NCI-H82 treated with DMSO at 0.1 percent for 48 hours (cell line): ENCODE results near the gene VEGFA.

Source experiments
- DNase-seq: peaks from one replicate; lab custom pipeline; 2025; ENCODE audit not compliant: unreplicated experiment; lab: John Stamatoyannopoulos, UW

Gene VEGFA

DNA sequence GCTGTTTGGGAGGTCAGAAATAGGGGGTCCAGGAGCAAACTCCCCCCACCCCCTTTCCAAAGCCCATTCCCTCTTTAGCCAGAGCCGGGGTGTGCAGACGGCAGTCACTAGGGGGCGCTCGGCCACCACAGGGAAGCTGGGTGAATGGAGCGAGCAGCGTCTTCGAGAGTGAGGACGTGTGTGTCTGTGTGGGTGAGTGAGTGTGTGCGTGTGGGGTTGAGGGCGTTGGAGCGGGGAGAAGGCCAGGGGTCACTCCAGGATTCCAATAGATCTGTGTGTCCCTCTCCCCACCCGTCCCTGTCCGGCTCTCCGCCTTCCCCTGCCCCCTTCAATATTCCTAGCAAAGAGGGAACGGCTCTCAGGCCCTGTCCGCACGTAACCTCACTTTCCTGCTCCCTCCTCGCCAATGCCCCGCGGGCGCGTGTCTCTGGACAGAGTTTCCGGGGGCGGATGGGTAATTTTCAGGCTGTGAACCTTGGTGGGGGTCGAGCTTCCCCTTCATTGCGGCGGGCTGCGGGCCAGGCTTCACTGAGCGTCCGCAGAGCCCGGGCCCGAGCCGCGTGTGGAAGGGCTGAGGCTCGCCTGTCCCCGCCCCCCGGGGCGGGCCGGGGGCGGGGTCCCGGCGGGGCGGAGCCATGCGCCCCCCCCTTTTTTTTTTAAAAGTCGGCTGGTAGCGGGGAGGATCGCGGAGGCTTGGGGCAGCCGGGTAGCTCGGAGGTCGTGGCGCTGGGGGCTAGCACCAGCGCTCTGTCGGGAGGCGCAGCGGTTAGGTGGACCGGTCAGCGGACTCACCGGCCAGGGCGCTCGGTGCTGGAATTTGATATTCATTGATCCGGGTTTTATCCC is at the start of gene VEGFA:
Gene VEGFA (plus strand): TSS at position 686 of the 846 bp plus-strand sequence.
- peak; percentile 87 for DNase-seq

DNA sequence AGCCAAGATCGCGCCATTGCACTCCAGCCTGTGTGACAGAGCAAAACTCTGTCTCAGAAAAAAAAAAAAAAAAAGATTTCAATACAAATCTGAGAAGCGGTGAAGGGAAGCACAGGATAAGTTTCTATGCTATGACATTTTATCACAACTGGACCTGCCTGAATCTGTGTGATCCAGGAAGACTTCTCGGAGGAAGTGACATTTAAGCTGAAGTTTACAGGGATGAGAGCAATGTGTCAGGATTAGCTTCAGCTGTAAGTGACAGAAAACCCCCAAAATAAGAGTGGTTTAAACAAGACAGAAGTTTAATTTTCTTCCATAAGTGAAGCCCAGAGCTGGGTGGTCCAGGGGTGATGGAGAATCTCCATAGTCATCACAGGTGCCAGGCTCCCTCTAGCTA is 49.0 kb upstream of the VEGFA start:
- no peak for DNase-seq

DNA sequence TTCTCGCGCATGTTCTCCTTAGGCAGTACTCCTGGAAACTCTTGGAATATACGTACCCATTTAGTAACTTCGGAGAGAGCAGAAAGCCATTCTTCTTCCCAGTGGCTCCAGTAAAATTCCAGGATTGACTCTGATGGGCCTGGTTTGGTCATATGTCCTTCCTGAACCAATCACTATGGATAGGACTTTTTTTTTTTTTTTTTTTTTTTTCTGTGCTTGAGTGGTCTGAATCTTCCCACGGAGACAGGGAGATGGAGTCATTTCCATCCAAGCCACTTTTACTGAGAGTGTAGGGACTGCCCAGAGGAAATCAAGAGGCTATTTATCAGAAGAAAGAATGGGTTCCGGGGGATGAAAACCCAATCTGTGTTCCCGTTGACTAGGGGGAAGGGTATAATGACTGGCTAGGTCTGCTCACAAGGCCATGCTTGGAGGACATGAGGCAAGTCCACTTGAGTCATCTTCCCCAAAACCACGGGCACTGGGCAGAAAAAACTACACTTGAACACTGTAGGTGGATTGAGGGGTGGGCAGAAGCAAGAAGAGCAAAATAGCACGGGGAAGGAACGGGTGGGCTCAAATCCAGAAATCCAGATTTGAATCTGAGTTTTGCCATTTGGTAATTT is 47.0 kb upstream of the VEGFA start:
- DNase-seq: no peak

DNA sequence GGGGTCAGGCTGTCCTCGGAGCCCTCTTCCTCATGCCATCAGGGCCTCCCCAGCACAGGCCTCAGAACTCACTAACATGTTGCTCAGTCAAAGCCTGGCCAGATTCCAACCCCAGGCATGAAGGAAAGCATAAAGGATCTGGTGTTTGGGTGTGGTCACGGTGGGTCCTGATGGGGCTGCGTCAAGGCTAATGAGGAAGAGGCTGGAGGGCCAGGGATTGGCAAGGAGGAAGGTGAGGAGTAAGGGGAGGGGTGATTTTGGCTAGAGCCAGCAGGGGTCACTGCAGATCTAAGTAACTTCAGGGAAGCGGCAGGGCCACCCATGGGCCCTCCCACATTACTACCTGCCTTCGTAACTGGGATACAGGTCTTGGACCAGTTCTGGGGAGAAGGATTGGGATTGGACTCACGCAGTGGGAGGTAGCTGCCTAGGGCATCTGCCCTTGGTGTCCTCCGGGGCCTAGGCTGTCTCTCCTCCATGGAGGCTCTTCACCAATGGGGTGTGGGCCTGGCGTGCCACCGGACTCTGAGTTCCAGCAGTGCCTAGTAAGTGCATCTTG is 46.2 kb upstream of the VEGFA start:
- DNase-seq: peak; percentile 51

DNA sequence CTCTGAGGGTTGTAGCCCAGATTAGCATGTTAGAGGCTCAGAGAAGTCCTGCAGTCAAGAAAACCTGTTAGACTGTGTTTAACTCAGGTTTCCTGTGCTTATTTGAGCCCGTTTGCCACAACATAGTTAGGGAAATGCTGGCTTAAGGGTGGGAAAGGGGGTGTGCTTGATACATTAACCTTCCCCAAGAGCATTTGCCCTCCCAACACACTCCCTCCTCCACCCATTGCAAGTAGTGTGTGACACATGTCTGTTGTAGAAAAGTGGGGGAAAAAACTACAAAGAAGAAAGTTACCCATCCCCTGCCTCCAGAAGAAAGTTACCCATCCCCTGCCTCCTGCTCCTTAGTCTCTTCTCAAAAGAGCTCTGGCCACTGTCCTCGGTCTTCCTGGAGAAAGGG is 45.7 kb upstream of the VEGFA start:
- no peak for DNase-seq

DNA sequence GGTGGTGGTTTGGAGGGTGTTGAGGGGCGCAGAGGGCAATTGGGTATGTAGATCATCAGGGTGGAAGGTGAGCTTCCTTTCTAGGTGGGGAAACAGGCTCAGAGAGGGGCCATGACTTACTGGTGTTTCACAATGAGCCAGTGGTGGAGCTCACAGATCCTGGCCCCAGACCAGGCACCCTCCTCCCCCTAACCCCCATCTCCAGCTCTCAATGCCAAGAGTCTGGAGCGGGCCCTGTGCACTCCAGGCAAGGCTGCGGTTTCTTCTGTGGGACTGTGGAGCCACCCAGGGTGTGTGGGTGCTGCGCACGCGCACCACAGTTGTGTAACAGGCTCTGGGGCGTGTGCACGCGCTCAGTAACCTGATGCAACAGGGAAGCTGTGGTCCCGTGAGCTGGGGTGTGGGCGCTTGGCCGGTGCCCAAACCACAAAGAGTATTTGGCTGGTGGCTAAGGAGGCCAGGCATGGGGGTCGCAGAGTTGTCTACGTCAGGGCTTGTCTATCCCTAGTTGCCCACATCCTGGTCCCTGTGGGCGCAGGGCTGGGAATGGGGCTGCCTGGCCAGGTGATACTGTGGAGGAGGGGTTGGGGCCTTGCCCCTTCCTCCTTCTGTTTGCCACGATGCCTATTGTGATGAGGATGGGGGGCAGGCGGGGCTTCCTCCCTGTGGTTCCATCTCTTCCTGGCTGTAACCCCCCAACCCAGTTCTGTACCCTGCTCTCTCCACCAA is 44.9 kb upstream of the VEGFA start:
- no peak for DNase-seq

DNA sequence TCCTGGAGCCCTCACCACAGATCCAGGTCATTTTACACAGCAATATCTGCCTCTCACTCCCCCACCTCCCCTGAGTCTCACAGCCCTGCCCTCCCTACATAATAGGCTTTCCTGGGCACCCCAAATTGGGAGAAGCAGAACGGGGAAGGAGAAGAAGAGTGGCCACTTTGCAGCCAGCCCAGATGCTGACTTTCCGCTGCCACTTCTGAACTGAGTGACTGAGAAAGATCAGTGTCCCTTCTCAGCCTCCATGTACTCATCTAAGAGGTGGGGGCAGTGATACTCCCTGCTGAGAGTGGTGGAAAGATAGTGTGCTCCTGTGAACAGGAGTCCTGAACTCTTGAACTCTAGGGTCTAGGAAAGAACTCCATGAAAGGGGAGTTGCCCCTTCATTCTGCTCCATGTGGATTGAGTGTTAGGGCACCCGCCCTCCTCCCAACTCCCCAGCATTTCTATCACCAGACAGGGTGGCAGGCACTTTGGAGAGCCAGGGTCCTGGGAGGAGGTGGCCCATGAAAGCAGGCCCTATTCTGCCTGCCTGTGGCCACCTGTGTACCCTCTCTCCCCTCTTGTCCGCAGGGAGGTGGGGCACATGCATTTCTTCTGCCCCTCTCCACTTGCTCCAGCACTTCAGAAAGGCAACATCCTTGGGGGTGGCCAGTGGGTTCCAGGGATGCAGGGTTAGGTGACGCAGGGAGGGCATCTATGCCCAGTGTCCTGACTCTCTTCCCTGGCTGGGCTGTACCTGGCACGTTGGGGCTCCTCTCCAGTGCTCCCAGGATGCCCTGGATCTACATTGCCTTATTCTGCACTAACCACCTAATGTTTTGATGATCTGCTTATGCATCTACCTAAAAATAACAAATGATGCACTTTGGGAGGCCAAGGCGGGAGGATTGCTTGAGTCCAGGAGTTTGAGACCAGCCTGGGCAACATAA is 44.1 kb upstream of the VEGFA start:
- no peak for DNase-seq

DNA sequence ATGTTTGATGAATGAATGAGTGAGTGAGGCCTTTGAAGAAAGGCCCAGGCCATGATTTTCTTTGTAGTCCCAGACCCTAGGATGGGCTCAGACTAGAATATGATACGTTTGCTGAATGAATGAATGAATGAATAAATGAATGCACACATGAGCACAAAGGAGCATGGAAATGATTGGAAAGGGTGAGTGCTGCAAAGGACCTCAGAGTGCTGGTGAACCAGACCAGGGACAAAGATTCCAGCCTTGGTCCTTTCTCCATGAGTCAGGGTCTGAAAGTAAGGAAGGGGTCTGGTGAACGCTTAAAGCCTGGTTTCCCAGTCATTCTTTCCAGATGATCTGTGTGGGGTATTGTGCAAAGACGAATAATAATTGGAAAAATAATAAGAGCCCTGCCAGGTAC is 42.4 kb upstream of the VEGFA start:
- no peak for DNase-seq

DNA sequence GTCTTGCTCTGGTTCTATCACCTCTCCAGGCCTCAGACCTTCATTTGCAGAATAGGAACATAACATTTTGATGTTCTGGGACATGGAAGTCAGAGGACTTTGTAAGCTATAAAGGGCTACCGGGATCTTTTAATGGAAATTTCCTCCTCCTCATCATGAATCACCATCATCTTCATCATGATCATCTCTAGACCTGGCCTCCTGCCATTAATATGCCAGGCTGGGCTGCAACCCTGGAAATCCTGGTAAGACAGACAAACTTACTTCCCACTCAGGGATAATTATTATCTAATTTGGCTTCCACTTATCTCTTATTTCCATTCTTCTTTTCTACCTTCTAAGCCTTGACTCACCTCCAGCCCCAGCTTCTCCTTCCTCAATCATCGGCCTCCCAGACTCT is 41.4 kb upstream of the VEGFA start:
- DNase-seq: no peak

DNA sequence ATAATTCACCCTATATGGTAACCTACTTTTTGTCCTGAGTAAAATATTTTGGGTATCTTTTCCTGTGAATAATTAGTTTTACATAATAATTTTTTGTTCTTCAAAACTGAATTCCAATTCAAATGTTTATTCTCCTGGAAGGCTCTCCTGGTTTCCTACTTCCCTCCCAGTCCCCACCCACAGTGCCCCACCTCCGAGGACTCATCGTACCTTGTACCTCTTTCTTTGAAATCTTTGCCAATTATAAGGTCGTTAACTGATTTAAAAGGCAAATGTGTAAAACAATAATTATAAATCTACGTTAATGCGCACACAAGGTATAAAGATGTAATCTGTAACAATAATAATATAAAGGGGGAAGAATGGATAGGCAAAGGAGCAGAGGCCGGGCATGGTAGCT is 40.5 kb upstream of the VEGFA start:
- no peak for DNase-seq

DNA sequence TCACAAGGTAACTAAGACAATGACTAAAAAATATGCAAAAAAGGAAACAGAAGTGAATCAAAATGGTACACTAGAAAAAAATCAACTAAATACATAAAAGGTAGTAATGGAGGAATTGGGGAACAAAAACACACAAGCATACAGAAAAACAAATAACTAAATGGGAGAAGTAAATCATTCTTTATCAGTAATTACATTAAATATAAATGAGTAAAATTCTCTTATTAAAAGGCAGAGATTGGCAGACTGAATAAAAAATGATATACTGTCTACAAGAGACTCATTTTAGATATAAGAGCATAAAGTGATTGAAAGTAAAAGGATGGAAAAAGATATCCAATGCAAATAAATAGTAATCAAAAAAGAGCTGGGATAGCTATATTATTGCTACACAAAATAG is 39.4 kb upstream of the VEGFA start:
- no peak for DNase-seq

DNA sequence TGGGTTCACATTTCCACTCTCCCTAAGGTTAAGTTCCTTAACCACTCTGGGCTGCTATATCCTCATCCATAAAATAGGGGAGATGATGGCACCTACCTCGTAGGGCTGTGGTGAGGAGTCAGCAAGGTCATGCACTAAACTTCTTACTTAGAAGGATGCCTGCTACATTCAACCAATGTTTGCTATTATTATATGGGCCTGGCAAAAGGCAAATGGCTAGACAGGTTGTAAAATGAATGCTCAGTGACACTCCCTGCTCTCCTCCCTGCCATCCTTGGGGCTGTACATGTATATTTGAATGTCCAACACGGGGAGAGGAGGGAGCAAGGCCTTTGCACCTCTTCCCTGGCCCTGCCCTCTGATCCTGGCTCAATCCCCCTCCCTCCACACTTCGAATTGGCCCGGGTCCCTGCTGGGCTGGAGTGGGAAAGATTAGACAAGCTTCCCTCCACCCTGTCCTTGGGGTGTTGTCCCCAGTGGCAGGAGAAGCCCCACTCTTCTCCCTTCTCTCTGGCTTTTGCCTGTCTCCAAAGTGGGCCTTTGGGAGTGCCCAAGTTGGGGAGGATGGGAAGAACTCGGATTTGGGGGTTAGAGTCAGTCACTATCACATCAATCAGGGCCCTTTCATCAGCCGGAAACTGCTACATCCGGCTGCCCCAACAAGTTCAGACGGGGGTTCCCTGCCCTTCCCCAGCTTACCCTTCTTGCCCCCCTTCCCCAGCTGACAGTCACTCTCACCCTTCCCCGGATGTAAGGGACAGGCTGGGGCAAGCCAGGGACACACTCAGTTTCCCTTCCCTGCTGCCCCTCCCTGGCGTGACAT is 36.3 kb upstream of the VEGFA start:
- no peak for DNase-seq

DNA sequence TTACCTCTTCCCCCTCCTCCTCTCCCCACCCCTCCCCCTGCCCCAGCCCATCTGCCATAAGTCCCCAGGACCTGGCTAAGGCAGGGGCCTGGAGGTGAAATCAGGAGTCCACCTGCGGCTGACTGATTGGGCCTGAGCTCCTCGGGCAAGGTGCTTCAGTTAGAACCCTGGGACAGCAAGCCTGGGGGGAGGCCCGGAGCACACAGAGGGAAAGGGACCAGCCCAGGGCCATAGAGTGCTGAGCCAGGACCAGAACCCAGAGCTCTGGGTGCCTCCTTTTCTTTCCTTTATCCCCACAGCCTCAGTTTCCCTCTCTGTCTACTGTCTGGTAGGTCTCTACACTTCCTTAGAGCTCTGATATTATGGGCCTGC is 35.7 kb upstream of the VEGFA start:
- no peak for DNase-seq

DNA sequence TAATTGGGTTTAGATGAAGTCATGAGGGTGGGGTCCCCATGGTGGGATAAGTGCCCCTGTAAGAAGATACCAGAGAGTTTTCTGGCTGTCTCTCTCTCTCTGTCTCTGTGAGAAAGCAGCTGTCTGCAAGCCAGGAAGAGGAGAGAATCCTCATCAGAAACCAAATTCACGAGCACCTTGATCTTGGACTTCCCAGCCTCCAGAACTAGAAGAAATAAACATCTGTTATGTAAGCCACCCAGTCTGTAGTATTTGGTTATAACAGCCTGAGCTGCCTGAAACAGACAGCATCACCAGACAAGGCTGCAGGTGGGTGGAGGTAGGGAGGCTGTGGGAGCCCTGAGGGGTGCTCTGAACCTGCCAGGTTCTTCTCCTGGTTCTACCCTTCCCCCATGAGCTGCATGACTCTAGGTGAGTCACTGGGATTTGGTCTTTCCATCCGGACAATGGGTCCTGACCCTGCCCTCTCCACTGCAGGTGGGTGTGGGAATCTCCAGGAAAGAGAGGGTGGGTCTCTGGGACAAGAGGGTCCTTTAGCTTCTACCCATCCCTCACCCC is 34.3 kb upstream of the VEGFA start:
- DNase-seq: no peak

DNA sequence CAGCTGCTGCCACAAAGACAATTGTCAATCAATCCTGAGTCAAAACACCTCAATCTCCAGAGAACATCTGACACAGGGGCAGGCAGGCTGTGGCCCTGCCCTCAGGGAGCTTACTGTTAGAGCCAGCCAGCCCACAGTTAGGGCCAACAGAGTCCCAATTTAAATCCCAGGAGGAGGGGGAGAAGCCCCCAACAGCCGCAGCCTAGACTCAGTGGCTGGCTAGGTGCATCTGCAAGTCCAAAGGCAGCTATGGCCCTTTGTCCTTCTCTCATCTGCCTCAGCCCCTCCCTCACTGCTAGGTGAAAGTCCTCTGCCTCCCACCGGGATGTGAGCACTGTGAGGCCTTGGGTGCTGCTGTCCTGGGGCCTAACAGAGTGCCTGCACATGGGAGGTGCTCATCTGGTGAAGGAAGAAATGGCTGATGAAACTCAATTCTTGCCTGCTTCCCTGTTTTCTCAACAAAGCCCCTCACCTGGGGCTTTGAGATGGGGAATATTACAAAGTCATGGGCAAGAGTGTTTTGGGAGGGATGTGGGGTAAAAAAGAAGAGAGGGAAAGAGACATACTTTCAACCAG is 33.7 kb upstream of the VEGFA start:
- no peak for DNase-seq

DNA sequence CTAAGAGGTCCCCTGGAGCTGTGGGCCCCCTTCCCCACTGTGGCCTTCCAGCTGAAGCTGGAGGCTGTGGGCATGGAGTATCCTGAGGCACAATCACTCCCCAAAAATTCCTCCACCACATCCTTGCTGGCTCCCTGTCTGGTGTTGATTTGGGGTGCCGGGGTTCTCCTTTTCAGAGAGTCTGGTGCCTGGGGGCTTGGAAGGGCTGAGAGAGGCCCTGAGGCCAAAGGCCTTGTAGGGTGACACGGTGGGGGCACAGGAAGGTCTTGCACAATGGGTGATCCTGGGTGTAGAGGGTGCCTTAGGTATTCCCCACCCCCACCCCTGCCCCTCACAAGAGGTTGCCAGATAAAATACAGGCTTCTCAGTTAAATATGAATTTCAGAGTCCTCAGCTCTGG is 33.2 kb upstream of the VEGFA start:
- no peak for DNase-seq

DNA sequence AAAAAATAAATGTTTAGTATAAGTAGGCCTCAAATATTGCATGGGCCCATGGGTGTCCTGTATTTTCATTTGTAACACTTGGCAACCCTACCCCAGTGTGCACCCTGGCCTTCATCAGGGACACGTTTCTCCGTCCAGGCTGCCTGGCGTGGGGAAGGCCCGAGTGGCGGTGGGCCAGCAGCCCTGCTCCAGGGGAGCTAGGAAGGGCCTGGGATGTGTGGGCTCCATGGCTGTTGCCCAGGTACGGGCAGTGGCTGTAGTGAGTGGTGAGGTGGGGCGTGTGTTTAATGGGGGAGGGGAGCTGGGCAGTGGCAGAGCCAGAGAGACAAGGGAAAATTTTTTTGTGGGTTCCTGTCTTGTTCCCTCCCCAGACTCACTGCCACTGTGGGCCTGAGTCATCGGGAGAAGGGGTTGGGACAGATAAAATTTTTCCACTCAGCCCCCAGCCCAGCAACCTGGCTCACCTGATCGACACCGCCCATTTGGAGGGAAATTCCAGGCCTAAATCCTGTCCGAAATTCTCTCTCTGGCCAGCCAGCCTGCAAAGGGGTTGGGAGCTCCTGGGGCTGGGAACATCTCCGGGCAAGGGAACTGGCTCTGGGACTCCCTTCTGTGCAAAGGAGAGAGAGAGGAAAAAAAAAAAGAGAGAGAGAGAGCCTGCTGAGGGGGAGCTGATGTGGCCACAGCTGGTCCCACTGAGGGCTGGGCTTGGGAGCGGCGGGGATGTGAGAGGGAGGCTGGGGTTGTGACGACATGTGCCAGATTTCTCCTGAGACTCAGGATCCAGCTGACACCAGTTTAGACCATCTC is 32.5 kb upstream of the VEGFA start:
- DNase-seq: no peak

DNA sequence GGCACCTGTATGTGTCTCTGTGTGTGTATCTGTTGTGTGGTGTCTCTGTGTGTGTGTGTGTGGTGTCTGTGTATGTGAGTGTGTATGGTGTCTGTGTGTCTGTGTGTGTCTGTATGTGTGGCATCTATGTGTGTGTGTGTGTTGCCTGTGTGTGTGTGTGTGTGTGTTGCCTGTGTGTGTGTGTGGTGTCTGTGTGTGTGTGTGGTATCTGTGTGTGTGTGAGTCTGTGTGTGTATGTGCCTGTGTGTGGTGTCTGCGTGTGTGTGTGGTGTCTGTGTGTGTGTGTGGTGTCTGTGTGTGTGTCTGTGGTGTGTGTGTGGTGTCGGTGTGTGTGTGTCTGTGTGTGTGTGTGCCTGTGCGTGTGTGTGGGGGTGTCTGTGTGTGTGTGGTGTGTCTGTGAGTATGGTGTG is 31.7 kb upstream of the VEGFA start:
- no peak for DNase-seq
